Gastrocnemius medialis (tissue), 4 donors: ENCODE measurements around the gene CHN2.

Experiments used
- CTCF ChIP-seq, 5 experiments: fragments of 450-650 bp in 3 of 5; fragments of 200-600 bp in 2 of 5; sonication (generic) in 2 of 5; IDR thresholded peaks in 4 of 5; conservative IDR thresholded peaks in 1 of 5; 1 replicate in 4 of 5; 2 replicates in 1 of 5; pipeline ENCODE4 v1.5.1; 2016 to 2019; ENCODE audit warnings: antibody characterized with exemption in 5 of 5, mild to moderate bottlenecking in 3 of 5, moderate library complexity in 3 of 5
- POLR2A ChIP-seq, 2 donors: fragments of 450-650 bp; IDR thresholded peaks; one replicate each; pipeline ENCODE4 v1.6.1; 2017; ENCODE audit warnings: antibody characterized with exemption in 2 of 2, mild to moderate bottlenecking in 2 of 2, moderate library complexity in 2 of 2

DNA sequence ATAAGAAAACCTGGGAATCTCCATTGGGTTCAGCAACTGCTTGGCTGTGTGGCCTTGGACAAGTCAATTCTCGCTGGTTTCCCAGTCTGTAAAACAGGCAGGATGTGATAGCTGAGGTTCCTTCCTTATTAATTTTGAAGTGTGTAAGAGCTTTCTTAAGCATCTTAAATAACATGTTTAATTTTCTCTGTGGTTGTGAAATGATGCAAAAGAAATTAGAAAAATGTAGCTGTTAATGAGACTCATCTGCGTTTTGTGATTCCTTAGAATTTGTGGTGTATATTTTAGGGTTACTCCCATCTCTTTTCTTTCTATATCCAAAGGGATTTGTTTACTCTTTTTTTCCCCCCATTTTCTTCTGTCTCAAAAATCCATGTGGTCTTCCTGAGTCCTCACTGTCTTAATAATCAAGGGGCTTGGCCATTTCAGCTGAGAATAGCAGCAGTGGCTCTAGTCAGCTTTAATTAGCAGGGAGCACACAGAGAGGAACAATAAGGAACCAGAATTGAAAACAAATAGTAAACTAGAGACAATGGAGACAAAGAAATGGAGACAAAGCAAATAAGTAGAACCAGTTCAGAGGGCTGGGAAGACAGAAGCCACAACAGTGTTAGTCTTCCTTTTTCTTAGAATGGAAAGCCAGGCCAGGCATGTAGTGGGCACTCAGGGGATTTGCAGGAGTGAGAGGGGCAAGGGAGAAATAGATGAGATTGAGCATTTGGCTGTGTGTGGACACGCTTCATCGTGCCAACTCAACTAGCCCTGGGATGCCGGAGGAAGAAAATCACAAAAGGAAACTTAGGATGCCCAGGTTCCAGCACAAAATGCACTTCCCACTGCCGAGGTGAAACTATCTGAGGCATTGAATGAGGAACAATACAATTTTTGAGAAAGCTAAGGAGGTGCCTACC is 93.9 kb downstream of the CHN2 start:
- TF ChIP-seq CTCF (IDR thresholded peaks at IDR 0.05 in 4 of 5, conservative IDR thresholded peaks at IDR 0.05 in 1 of 5), result no peak
- no peak for TF ChIP-seq POLR2A (IDR thresholded peaks at IDR 0.05)
